AG10803 (cell line): Measurements from ENCODE around the gene AHRR.

Experiments used
- DNase-seq: peaks from one replicate; pipeline ENCODE4 v3.0.0; 2010; ENCODE audit warnings: low read depth
- H3K4me3 ChIP-seq: 2 replicates; pipeline ENCODE4 v1.5.1; 2011; ENCODE audit warnings: mild to moderate bottlenecking, low read length, control low read depth
- TF ChIP-seq, protein P1 (sequence below): conservative IDR thresholded peaks from 2 replicates; pipeline ENCODE4 v1.5.1; 2011; ENCODE audit warnings: mild to moderate bottlenecking, low read length, control low read depth, inconsistent platforms

AHRR gene

DNA sequence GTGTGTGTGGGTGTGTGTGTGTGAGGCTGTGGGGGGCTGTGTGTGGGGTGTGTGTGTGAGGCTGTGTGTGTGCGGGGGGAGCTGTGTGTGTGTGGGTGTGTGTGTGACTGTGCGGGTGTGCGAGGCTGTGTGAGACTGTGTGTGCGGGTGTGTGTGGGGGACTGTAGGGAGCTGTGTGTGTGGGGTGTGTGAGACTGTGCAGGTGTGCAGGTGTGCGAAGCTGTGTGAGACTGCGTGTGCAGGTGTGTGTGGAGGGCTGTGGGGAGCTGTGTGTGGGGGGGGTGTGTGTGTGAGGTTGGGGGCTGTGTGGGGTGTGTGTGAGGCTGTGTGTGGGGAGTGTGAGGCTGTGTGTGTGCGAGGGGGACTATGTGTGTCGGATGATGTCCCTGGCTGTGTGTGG lies 23.2 kb downstream of the AHRR start:
- TF ChIP-seq, protein P1, sequence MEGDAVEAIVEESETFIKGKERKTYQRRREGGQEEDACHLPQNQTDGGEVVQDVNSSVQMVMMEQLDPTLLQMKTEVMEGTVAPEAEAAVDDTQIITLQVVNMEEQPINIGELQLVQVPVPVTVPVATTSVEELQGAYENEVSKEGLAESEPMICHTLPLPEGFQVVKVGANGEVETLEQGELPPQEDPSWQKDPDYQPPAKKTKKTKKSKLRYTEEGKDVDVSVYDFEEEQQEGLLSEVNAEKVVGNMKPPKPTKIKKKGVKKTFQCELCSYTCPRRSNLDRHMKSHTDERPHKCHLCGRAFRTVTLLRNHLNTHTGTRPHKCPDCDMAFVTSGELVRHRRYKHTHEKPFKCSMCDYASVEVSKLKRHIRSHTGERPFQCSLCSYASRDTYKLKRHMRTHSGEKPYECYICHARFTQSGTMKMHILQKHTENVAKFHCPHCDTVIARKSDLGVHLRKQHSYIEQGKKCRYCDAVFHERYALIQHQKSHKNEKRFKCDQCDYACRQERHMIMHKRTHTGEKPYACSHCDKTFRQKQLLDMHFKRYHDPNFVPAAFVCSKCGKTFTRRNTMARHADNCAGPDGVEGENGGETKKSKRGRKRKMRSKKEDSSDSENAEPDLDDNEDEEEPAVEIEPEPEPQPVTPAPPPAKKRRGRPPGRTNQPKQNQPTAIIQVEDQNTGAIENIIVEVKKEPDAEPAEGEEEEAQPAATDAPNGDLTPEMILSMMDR, result no peak
- H3K4me3 ChIP-seq, result no peak overlapping the region
- no peak for DNase-seq

DNA sequence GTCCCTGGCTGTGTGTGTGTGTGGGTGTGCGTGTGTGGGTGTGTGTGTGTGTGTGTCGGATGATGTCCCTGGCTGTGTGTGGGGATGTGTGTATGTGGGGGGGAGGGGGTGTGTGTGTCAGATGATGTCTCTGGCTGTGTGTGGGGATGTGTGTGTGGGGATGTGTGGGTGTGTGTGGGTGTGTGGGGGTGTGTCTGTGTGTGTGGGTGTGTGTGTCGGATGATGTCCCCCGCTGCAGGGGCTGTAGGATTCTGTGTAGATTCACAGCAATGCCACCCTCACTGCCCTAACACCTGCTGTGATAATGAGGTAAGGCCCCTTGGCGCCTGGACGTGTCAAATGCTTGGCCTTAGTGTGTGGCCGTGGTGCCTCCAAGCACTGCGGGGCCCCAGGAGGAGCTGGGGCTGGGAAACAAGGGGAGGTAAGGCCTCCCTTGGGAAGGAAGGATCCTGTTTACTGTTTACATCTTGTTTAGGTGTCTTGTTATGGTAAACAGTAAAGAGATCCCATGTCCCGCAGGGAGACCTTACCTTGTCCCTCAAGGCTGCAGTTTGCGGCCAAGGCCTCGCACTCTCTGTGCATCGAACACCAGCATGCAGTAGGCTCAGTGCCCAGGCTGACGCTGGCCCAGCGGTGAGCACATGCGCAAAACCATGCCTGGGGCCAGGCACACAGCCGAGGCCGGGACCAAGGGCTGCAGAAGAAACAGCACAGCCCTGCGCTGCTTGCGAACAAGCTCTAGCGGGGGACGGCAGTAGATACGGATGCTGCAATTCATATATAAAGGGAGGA lies 24.1 kb downstream of the AHRR start:
- TF ChIP-seq, protein P1, result no peak
- H3K4me3 ChIP-seq, result no peak overlapping the region

DNA sequence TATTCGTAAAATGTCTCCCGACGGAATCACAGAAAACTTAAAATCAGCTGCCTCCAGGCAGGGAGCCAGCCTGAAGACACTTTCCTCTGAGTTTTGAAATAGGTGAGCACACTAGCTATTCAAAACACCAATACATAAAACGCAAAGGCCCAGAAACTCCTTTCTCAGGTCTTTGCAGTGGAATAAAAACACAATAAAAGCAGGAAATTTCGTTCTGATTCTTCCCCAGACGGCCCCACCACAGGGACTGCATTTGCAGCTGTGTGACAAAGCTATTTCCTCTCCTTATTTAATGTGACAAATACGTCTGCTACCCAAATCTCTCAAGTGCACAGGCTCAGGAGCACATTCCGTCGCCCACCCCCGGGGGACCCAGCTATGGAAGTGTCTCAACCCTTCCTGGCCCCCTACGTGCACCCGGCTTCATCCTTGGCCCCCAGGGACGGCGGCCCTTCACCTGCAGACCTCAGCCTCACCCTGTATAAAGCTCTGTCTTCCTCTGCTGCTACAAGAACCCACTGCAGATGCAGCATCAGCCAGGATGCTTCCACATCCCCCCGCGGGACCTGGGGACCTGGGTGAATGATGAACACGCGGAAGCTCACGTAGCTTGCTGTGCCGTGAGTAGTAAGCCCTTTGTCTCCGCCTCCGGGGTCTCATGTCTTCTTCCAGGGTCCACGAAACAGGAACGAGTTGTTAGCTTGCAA lies 24.9 kb downstream of the AHRR start:
- TF ChIP-seq, protein P1, result no peak
- no peak overlapping the region for H3K4me3 ChIP-seq
- no peak for DNase-seq

More for the DNA sequence above, 24.1 kb downstream of the AHRR start:
- peak; percentile 44 for DNase-seq

DNA sequence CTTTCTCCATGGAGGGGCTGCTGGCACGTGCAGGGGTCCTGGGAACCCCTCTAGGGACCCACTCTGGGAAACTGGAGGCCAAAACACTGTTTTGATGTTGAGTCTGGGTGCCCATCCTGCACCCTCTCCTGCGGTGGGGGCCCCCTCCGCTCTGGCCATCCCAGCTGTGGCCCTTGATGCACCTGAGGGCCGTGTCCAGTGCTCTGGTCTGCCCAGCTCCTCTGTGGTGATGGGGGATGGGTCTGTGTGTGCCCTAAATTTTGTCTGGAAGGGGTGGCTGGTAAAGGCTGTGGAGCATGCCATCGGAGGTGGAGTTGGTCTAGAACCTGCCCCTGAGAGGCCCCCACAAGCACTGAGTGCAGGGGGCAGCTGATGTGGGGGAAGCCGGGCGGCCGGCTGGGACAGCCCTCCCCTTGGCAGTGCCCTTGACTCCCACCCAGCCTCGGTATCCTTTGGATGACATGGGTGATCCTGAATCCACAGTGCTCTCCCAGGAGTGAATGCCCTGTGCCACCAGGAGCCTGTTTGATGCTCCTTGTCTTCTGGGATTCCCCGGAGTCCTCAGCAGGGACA lies 26.3 kb downstream of the AHRR start:
- no peak for DNase-seq
- TF ChIP-seq, protein P1, result no peak
- H3K4me3 ChIP-seq, result no peak overlapping the region

DNA sequence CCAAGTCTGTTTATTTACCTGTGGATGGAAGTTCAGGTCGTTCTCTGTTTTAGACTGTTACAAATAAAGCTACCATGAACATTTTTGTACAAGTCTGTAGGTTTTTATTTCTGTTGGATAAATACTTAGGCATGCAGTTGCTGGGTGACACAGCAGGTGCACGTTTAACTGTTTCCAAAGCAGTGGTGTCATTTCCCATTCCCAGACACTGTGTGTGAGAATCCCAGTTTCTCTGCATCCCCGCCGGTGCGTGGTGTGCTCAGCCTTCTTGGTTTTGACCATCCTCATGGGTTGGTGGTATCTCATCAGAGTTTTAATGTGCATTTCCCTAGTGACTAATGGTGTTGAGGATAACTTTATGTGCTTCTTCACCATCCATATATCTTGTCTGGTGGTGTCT lies 27.2 kb downstream of the AHRR start:
- TF ChIP-seq, protein P1, result no peak
- DNase-seq, result no peak
- H3K4me3 ChIP-seq, result no peak overlapping the region

DNA sequence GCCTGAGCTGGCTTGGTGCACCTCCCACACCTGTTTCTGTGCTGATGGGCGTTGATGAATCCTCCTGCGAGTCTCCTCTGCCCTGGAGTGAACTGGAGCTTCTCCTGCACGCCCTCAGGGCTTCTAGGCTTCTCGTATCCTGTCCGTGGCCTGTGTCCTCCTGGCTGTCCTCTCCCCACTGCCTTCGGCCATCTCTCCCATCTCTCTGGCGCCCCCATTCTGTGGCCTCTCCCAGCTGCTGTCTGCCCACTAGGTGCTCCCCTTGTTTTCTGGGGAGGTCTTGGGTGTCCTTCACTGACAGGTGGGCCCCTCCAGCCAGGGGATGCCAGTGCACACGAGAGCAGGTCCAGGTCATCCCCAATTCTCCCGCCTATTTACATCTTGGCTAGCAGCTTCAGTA lies 28.8 kb downstream of the AHRR start:
- TF ChIP-seq, protein P1, result 0 out of 2 replicates have a peak, but pooled peaks have one; percentile 5
- no peak overlapping the region for H3K4me3 ChIP-seq
- DNase-seq, result no peak
